K562 (cell line): ENCODE measurements around the gene MBNL2. TPM values are rescaled to one million over a fixed set of nuclear protein-coding genes. Genes with fewer than 3 reads are reported as not detected.

Source experiments
- ARID1B ChIP-seq: fragments of 450-650 bp; IDR thresholded peaks from 2 replicates; pipeline ENCODE4 v1.6.1; 2016; ENCODE audit warnings: antibody characterized with exemption, mild to moderate bottlenecking, inconsistent platforms
- ARNT ChIP-seq, 2 experiments: fragments of 450-650 bp; IDR thresholded peaks; 2 replicates each; pipeline ENCODE4 v1.6.1; 2016; ENCODE audit warnings: mild to moderate bottlenecking in 1 of 2
- CHCHD3 ChIP-seq: fragments of 250-450 bp; sonication (Bioruptor Pico); IDR thresholded peaks from 2 replicates; pipeline ENCODE4 v2.1.2; 2022; ENCODE audit warnings: mild to moderate bottlenecking
- CHD2 ChIP-seq: IDR thresholded peaks from 2 replicates; pipeline ENCODE4 v1.6.1; 2011; ENCODE audit warnings: low read depth, low read length
- ETV6 ChIP-seq, 3 experiments: fragments of 150-350 bp in 1 of 3; sonication (generic) in 1 of 3; formaldehyde crosslinking in 1 of 3; IDR thresholded peaks; 2 replicates each; pipeline versions ENCODE4 v1.6.1 to v1.8.0; 2014 to 2022; ENCODE audit warnings: borderline replicate concordance in 2 of 3, low read depth in 2 of 3, antibody characterized with exemption in 1 of 3, low read length in 1 of 3, mild to moderate bottlenecking in 1 of 3, missing genetic modification reagents in 1 of 3
- HDGF ChIP-seq: fragments of 450-650 bp; IDR thresholded peaks from 2 replicates; pipeline ENCODE4 v1.6.1; 2016
- HMG20A ChIP-seq: fragments of 450-650 bp; formaldehyde crosslinking; conservative IDR thresholded peaks from 2 replicates; pipeline ENCODE4 v1.4.0; 2020; ENCODE audit warnings: mild to moderate bottlenecking, mixed read lengths
- MCM3 ChIP-seq: fragments of 450-650 bp; IDR thresholded peaks from 2 replicates; pipeline ENCODE4 v1.6.1; 2016
- NCOA4 ChIP-seq: fragments of 450-650 bp; IDR thresholded peaks from 2 replicates; pipeline ENCODE4 v1.6.1; 2018; ENCODE audit warnings: mild to moderate bottlenecking; ENCODE audit not compliant: partially characterized antibody
- NFRKB ChIP-seq: fragments of 450-650 bp; IDR thresholded peaks from 2 replicates; pipeline ENCODE4 v1.6.1; 2016; ENCODE audit warnings: low read depth
- POLR2AphosphoS2 ChIP-seq: IDR thresholded peaks from 2 replicates; pipeline ENCODE4 v1.6.1; 2012; ENCODE audit warnings: low read length, improper control_type of control experiment
- XRCC4 ChIP-seq: IDR thresholded peaks from one replicate; pipeline ENCODE4 v1.6.1; 2011; ENCODE audit not compliant: insufficient read depth, insufficient read length; ENCODE audit errors: extremely low read depth
- ZBTB2 ChIP-seq: fragments of 450-650 bp; IDR thresholded peaks from 2 replicates; pipeline ENCODE4 v1.6.1; 2016; ENCODE audit warnings: antibody characterized with exemption
- ZNF174 ChIP-seq: fragments of 250-450 bp; sonication (Bioruptor Pico); IDR thresholded peaks from 2 replicates; pipeline ENCODE4 v1.4.0; 2020; ENCODE audit warnings: mild to moderate bottlenecking
- ZNF444 ChIP-seq: fragments of 250-450 bp; sonication (Bioruptor Pico); IDR thresholded peaks from 2 replicates; pipeline ENCODE4 v1.4.0; 2020; ENCODE audit warnings: mild to moderate bottlenecking, moderate library complexity
- polyA plus RNA-seq, 8 experiments: library from polyadenylated mRNA; depleted of rRNA in 4 of 8; stranded (reverse) in 5 of 8; unstranded in 3 of 8; fragments of >200 nt; fragmentation: Nextera tagmentation in 2 of 8; fragmentation: Illumina TruSeq in 1 of 8; extraction: Ambion mirVana in 2 of 8; extraction: Trizol in 1 of 8; gene quantifications; 2 replicates each; pipeline versions ENCODE4 v1.2.1 to v1.2.3, GENCODE V29; 2011 to 2014; ENCODE audit warnings: inconsistent platforms in 1 of 8, missing spikeins in 1 of 8
- total RNA-seq, 7 experiments: library from RNA; depleted of rRNA in 6 of 7; stranded (reverse); fragments of >200 nt in 6 of 7; fragmentation: Illumina TruSeq in 2 of 7; extraction: Trizol in 2 of 7; gene quantifications; 2 replicates each; pipeline versions ENCODE4 v1.2.1 to v1.2.3, GENCODE V29; 2011 to 2021; ENCODE audit warnings: low replicate concordance in 1 of 7
- TF ChIP-seq, protein P1 (sequence below): fragments of 250-450 bp; sonication (Bioruptor Pico); IDR thresholded peaks from 2 replicates; pipeline ENCODE4 v1.5.0; 2022; ENCODE audit warnings: mild to moderate bottlenecking
- TF ChIP-seq, protein P2 (sequence below): fragments of 250-450 bp; sonication (Bioruptor Pico); IDR thresholded peaks from 2 replicates; pipeline ENCODE4 v1.5.0; 2021
- TF ChIP-seq, protein P3 (sequence below): fragments of 450-650 bp; IDR thresholded peaks from 2 replicates; pipeline ENCODE4 v1.6.1; 2017; ENCODE audit warnings: antibody characterized with exemption, mild to moderate bottlenecking

MBNL2 gene
- total and polyA plus RNA-seq, 9 of the 15 experiments (the other 6 are each of a cell fraction or from before 2014, with no cell fraction given) = 7.0 to 24.8 (median 13.8) TPM

GRCh38 chr13:97257800-97258799 lies 36.0 kb downstream of the MBNL2 start (continued):
- no peak for TF ChIP-seq ARNT (IDR thresholded peaks at IDR 0.05)
- no peak for TF ChIP-seq HMG20A
- no peak for TF ChIP-seq ETV6 (IDR thresholded peaks at IDR 0.05; ENCODE audit: borderline replicate concordance in 1 of 2, low read depth in 2 of 2, low read length in 1 of 2)
- no peak for TF ChIP-seq ETV6 (CRISPR knock-in tag; IDR thresholded peaks at IDR 0.05; ENCODE audit: borderline replicate concordance)
- no peak; the same call in 1 of the 2 replicates for TF ChIP-seq NFRKB
- no peak for TF ChIP-seq XRCC4
- no peak for TF ChIP-seq ZNF174 (CRISPR knock-in tag)
- TF ChIP-seq ARID1B = peak; percentile 78
- no peak; the same call in 1 of the 2 replicates for TF ChIP-seq ZBTB2
- TF ChIP-seq POLR2AphosphoS2 = no peak
- TF ChIP-seq NCOA4 = no peak
- TF ChIP-seq, protein P1, sequence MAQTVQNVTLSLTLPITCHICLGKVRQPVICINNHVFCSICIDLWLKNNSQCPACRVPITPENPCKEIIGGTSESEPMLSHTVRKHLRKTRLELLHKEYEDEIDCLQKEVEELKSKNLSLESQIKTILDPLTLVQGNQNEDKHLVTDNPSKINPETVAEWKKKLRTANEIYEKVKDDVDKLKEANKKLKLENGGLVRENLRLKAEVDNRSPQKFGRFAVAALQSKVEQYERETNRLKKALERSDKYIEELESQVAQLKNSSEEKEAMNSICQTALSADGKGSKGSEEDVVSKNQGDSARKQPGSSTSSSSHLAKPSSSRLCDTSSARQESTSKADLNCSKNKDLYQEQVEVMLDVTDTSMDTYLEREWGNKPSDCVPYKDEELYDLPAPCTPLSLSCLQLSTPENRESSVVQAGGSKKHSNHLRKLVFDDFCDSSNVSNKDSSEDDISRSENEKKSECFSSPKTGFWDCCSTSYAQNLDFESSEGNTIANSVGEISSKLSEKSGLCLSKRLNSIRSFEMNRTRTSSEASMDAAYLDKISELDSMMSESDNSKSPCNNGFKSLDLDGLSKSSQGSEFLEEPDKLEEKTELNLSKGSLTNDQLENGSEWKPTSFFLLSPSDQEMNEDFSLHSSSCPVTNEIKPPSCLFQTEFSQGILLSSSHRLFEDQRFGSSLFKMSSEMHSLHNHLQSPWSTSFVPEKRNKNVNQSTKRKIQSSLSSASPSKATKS (CRISPR knock-in tag) = no peak
- TF ChIP-seq, protein P2, sequence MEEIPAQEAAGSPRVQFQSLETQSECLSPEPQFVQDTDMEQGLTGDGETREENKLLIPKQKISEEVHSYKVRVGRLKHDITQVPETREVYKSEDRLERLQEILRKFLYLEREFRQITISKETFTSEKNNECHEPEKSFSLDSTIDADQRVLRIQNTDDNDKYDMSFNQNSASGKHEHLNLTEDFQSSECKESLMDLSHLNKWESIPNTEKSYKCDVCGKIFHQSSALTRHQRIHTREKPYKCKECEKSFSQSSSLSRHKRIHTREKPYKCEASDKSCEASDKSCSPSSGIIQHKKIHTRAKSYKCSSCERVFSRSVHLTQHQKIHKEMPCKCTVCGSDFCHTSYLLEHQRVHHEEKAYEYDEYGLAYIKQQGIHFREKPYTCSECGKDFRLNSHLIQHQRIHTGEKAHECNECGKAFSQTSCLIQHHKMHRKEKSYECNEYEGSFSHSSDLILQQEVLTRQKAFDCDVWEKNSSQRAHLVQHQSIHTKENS (CRISPR knock-in tag) = no peak
- no peak for TF ChIP-seq MCM3
- TF ChIP-seq CHCHD3 = no peak
- TF ChIP-seq ZNF444 = no peak
- TF ChIP-seq CHD2 = no peak
- TF ChIP-seq, protein P3, sequence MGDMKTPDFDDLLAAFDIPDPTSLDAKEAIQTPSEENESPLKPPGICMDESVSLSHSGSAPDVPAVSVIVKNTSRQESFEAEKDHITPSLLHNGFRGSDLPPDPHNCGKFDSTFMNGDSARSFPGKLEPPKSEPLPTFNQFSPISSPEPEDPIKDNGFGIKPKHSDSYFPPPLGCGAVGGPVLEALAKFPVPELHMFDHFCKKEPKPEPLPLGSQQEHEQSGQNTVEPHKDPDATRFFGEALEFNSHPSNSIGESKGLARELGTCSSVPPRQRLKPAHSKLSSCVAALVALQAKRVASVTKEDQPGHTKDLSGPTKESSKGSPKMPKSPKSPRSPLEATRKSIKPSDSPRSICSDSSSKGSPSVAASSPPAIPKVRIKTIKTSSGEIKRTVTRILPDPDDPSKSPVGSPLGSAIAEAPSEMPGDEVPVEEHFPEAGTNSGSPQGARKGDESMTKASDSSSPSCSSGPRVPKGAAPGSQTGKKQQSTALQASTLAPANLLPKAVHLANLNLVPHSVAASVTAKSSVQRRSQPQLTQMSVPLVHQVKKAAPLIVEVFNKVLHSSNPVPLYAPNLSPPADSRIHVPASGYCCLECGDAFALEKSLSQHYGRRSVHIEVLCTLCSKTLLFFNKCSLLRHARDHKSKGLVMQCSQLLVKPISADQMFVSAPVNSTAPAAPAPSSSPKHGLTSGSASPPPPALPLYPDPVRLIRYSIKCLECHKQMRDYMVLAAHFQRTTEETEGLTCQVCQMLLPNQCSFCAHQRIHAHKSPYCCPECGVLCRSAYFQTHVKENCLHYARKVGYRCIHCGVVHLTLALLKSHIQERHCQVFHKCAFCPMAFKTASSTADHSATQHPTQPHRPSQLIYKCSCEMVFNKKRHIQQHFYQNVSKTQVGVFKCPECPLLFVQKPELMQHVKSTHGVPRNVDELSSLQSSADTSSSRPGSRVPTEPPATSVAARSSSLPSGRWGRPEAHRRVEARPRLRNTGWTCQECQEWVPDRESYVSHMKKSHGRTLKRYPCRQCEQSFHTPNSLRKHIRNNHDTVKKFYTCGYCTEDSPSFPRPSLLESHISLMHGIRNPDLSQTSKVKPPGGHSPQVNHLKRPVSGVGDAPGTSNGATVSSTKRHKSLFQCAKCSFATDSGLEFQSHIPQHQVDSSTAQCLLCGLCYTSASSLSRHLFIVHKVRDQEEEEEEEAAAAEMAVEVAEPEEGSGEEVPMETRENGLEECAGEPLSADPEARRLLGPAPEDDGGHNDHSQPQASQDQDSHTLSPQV = peak; percentile 28; the same call in 1 of the 2 replicates
- no peak for TF ChIP-seq HDGF
